GM13977 (cell line): ENCODE measurements around the gene ERP29.

Experiments used
- DNase-seq: peaks from one replicate; pipeline ENCODE4 v3.0.0; 2012; ENCODE audit warnings: low spot score
- CTCF ChIP-seq: IDR thresholded peaks from 2 replicates; pipeline ENCODE4 v1.5.1; 2012; ENCODE audit warnings: mild to moderate bottlenecking, control low read depth; ENCODE audit not compliant: insufficient read depth; ENCODE audit errors: extremely low read depth, missing control alignments
- in situ Hi-C: fragments of 300-500 bp; cut with MboI; formaldehyde crosslinking; loops from one replicate; pipeline ENCODE4 v1.12.0; 2022; ENCODE audit warnings: low sequenced_read_pairs, low pct_unique_long_range_greater_than_20kb, mixed read lengths, inconsistent platforms; ENCODE audit not compliant: unreplicated experiment

The ERP29 gene

GRCh38 chr12:111978545-111978944, 34.7 kb upstream of the ERP29 start:
- no peak for DNase-seq
- no peak for TF ChIP-seq CTCF
- in situ Hi-C loops = no loop called here

GRCh38 chr12:111980598-111980997, 32.6 kb upstream of the ERP29 start:
- DNase-seq = no peak
- no peak for TF ChIP-seq CTCF
- in situ Hi-C loops = no loop called here

GRCh38 chr12:111981987-111982386, 31.2 kb upstream of the ERP29 start:
- TF ChIP-seq CTCF = no peak
- in situ Hi-C loops = no loop called here
- no peak for DNase-seq

GRCh38 chr12:111984820-111985219, 28.4 kb upstream of the ERP29 start:
- in situ Hi-C loops = no loop called here
- no peak for DNase-seq
- no peak for TF ChIP-seq CTCF

- TF ChIP-seq CTCF = no peak
- DNase-seq = no peak
- in situ Hi-C loops = no loop called here
Observed at GRCh38 chr12:111991535-111991934, 21.7 kb upstream of the ERP29 start.

- no peak for TF ChIP-seq CTCF
- DNase-seq = no peak
- in situ Hi-C loops = no loop called here
Observed at GRCh38 chr12:111991946-111992345, 21.3 kb upstream of the ERP29 start.

- in situ Hi-C loops = no loop called here
- TF ChIP-seq CTCF = no peak
- no peak for DNase-seq
Observed at GRCh38 chr12:111992464-111992863, 20.8 kb upstream of the ERP29 start.
